Activated T-cell treated with anti-CD3 and anti-CD28 coated beads for 1 hour (primary cell): ENCODE measurements around the gene SGTA.
"Not testable (repeated sequence)": the region's sequence is repeated elsewhere in the genome, so short reads cannot be mapped to it uniquely, and the experiment has no call there.

Experiments used
- DNase-seq: peaks from one replicate; pipeline ENCODE4 v3.0.0-alpha.2; 2020; ENCODE audit warnings: low read depth

SGTA gene, protein sequence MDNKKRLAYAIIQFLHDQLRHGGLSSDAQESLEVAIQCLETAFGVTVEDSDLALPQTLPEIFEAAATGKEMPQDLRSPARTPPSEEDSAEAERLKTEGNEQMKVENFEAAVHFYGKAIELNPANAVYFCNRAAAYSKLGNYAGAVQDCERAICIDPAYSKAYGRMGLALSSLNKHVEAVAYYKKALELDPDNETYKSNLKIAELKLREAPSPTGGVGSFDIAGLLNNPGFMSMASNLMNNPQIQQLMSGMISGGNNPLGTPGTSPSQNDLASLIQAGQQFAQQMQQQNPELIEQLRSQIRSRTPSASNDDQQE

DNA sequence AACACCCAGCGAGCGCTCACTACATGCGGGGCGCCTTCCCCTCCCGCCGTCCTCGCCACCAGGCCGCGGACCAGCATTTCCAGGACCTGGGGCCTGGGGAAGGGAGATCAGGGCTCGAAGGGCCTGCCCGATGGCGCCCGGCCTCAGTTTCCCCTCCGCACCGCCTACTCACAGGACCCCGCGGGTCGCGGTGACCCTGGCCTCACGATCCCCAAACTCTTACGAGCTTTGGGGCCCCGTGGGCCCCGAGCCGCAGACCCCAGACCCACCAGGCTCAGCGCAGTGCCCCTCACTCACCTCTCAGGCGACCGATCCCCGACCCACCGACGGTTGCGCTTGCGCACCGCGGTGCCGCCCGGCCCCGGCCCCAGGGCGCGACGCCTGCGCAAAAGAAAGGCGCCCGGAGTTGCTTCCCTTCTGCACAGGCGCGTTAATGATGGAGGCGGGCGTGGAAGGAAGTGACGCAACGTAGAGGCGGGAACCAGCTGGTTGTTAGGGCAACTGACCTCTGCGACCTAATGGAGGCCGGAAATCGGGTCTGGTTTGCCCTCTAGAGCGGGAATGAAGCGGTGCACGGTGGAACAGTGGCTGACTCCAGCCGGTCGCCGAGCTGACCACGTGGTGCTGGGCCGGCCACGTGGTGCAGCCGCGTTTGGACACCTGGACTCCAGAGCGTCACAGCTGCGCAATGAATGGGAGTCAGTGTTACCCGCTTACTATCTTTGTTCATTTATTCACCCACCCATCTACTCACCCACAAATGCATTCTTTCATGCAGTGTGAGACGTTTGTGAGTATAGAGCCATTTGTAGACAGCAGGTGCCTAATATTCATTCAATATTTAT is at the start of gene SGTA:
SGTA (minus strand) TSS at position 338 of the 845 bp plus-strand sequence. CDS start 14,205 bp downstream, outside the sequence.
- peak; percentile 90 for DNase-seq

DNA sequence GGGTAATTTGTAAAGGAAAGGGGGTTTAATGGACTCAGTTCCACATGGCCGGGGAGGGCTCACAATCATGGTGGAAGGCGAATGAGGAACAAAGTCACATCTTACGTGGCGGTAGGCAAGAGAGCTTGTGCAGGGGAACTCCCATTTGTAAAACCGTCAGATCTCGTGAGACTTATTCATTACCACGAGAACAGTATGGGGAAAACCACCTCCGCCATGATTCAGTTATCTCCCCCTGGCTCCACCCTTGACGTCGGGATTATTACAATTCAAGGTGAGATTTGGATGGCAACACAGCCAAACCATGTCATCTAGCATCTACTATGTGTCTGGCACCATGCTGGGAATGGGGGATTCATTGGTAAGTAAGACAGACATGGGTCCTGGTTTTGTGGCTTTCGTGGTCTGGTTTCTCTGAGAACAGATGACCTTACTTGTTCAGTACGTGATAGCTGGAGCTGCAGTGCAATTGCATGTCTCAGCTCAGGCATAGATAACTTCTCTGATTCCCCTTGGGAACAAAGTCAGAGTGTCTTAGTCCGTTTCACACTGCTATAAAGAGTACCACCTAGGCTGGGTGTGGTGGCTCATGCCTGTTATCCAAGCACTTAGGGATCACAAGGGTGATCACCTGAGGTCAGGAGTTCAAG is 44.9 kb upstream of the SGTA start:
- DNase-seq = no peak

DNA sequence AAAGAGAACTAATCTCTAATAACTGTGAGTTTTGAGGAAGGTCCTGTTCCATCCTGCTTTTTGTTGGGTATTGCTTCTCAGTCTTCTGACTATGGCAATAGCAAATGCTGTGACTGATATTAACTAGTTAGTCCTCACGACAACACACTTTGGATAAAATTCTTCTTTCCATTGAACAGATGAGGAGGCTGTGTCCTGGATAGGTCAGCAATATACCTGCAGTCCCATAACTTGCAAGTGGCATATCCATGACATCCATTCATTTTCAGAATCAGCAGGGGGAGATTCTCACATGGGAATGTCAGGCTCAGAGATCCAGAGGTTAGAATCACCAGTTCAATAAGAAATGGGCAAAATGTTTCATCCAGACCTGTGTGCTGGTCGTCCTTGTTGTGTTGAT is 43.9 kb upstream of the SGTA start:
- no peak for DNase-seq

DNA sequence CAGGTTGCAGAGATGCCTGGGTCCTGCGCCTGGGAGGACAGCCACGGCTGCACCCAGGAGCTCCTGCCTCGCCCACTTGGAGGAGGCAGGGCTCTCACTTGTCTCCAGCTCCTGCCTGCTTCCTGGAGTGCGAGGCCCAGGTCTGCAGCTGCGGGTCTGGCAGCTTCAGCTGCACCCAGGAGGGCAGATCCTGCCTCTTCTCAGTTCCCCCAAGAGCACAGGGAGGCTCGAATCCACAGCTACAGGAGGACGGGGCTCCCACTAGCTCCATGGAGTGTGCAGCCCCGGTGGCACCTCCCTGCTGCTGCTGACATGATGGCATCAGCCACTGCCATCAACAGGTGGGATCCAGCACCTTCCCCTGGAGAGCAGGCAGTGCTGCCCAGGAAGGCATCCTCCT is 41.1 kb upstream of the SGTA start:
- DNase-seq = no peak

DNA sequence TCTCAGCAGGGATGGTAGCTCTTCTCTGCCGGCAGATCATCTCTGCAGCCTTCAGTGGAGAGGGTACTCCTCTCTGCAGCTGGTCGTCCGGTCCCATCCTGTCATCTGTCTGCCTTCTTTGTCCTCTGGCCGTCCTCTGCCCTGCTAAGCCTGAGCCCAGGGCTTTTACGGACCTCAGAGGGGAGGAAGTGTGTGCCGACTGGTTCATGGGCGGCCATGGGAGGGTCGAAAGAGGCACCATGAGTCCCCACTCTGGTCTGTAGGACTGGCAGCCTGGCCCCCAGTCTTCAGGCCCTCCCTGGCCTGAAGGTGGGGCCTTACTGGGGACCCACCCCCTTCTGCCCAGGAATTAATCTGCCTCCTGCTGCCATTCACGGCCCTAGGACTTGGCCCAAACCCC is 40.6 kb upstream of the SGTA start:
- no peak for DNase-seq

DNA sequence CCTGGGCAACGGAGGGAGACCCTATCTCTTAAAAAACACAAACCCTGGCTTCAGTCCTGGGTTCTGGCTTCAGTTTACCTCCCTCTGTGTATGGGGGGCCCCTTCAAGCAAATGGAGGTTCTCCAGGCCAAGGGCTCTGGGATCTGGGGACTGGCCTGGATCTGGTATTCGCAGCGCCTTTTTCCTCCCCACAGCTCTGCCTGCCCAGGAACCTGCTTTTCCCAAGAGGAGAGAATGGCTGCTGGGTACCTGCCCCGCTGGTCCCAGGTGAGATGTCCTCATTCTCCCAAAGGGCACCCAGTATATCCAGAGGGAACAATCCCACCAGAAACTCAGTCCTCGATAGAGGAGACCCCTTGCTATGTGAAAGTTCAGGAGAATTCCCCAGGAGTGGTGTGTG is 39.8 kb upstream of the SGTA start:
- DNase-seq = no peak

DNA sequence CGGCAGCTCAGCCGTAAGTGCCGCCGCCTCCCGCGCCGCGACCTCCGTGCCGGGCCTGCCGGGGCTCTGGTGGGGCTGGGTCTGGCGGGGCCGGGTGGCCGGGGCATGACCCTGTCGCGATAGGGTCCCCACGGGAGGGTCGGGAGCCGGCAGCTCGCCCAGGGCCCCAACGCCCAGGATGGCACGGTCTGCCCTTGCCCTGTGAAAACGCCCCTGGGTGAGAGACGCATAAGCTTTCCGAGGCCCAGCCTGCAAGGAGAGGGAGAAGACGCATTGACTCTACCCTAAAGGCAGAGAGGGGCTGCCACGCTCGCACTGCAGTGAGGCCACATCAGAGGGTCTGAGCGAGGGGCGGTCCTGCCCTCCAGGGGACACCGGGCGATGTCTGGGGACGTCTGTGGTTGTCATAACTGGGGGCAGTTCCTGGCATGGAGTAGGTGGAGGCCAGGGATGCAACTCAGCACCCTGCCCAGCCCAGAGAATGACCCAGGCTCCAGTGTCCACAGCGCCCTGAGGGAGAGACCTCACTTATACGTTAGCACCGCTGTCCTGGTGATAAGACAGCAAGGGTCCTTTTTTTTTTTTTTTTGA is 37.1 kb upstream of the SGTA start:
- no peak for DNase-seq

DNA sequence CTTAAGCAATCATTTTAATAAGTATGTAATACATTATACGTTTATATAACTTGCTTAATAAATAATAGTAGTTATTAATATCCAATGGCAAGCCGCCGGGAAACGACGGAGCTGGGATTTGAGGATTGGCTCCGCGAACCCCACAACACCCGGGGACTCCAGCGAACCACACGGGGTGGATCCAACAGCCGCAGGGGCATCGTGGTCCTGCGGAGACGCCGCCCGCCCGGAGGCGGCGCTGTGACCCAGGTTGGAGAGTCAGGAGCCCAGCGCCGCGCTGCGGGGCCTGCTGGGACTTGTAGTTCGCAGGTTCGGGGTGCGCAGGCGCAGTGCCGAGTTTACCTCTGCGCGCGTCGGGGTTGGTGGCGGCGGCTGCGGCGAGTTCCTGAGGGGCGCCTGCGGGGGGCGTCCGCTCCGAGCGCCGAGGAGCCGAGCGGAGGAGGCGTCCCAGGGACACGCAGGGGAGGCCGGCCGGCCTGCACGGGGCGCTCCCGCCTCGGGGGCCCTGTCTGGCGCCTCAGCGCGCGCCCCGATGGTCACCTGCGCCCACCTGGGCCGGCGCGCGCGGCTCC is 36.6 kb upstream of the SGTA start, which contains the start of gene ZNF554:
ZNF554 (plus strand) TSS at position 329 of the 572 bp plus-strand sequence; CDS start at position 533, 204 bp downstream.
- peak; percentile 99 for DNase-seq

DNA sequence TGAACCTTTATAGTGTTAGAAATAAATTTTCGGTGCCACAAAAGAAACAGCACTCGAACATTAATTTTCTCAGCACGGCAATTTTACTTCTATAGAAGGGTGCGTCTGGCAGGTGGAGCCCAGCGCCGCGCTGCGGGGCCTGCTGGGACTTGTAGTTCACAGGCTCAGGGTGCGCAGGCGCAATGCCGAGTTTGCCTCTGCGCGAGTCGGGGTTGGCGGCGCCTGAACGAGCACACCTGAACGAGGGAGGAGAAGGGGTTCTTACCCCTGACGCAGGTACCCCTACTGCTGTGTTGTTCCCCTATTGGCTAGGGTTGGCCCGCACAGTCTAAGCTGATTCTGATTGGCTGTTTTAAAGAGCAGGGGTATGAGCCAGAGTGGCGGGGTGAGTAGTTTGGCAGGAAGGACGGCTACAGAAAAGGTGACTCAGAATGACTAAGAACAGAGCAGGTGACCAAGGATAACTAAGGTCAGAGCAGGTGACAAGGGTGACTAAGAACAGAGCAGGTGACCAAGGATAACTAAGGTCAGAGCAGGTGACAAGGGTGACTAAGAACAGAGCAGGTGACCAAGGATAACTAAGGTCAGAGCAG is 34.3 kb upstream of the SGTA start:
- DNase-seq = not testable (repeated sequence)

DNA sequence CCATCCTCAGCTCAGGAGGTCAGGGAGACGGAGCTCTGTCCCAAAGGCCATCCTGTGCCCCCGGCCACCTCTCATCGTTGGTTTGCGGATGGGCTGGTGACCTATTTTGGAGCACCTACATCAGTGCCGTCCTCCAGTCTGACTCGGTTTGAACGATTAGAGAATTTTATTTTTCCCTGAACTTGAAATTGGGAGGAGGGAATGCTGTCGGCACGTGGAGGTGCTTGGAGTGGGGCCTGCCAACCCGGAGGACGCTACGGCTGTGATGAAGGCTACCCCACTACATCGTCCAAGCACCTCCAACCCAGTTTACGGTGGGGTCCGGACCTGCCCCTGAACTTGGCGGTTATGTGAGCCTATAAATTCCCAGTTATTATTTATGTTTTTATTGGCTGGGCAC is 33.6 kb upstream of the SGTA start:
- DNase-seq = no peak

DNA sequence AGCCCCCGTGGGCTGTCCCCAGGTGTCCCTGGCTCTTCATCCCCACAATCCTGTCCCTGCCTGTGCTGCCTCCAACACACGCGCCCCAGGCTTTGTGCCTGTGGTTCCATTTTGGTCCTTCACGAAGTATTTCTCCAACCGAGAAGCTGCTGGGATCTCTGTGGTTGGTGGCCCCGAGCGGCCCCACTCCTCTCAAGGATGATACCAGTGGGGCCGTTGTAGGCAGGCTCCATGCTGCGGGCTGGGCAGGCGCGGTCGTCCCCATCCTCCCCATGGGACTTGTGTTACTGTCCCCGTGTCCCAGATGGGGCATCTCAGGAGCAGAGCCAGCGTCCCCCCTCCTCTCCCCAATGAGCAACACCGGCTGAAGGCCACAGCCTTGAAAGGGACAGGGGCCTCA is 32.9 kb upstream of the SGTA start:
- DNase-seq = no peak

DNA sequence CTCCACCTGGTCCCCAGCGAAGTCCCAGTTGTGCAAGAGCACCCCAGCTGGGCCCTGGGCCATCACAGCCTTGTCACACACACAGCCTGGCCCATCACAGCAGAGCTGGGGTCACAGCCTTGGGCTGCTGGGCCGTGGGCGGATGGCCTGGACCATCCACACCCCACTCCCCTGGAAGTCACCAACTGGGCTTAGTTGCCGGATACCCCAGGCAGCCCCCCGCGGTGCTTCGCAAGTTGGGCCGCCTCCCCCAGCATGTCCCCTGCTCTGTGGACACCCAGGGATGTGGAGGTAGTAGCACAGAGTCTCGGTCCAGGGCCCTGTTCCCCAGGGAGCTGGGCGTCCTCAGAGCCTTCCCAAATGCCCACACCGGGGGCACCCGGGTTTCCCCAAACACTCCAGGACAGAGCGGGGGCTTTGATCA is 32.1 kb upstream of the SGTA start:
- DNase-seq = no peak

DNA sequence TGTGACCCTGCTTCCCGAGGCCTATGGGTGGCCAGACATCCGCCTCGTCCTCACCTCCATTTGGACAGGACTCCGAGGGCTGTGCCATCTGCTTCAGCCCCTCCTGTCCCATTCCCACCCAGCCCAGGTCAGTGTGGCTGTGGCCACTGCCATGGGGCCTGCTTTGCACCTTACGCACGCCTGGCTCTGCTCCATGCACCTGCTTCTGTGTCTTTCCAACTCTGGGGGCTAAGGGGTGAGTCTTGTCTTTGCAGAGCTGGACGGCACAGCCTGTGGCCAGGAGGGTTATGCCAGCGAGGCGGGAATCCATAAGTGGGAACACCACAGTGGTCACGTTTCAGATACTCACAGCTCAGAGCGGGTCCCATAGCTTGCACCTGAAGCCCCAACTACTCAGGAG is 31.4 kb upstream of the SGTA start:
- DNase-seq = no peak

DNA sequence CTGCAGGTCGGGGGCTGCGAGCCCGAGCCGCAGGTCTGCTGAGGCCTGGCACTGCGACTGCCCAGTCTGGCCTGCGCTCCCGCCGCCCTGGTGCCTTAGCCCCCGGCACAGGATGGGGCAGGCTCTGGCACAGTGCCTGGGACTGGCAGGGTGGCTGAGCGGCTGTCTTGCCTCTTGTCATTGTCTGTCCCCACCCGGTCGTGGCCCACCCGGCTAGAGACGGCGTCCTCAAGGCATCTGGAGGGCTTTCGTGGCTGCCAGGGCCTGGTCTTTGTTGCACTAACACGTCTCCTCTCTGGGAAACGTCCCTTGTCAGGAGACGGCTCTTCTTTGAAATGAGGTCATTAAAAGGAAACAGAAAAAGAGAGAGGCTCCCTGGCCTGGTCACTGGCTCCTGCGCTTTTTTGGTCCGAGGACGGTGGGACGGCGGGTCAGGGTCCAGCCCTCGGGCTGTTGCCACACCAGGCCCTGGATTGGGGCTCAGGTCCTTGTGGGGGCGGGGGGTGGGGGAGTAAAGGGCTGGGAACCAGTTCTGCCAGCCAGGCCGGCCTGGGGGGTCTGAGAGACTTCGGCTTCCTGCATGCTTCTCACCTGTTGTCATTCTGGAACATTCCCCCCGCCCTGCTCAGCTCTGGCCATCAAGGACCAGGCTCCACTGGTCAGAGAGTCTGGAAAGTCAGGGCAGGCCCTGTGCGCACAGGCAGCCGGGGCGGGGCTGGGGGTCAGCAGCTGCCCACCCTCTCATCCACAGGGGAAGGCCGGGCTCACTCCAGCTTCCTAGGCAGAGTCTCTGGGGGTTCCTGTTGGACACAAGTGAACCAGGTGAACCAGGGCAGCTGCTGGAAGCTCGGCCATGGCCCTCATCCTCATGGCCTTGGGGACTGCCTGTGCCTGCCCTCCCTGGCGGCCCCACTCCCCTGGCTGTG is 30.4 kb upstream of the SGTA start:
- no peak for DNase-seq

DNA sequence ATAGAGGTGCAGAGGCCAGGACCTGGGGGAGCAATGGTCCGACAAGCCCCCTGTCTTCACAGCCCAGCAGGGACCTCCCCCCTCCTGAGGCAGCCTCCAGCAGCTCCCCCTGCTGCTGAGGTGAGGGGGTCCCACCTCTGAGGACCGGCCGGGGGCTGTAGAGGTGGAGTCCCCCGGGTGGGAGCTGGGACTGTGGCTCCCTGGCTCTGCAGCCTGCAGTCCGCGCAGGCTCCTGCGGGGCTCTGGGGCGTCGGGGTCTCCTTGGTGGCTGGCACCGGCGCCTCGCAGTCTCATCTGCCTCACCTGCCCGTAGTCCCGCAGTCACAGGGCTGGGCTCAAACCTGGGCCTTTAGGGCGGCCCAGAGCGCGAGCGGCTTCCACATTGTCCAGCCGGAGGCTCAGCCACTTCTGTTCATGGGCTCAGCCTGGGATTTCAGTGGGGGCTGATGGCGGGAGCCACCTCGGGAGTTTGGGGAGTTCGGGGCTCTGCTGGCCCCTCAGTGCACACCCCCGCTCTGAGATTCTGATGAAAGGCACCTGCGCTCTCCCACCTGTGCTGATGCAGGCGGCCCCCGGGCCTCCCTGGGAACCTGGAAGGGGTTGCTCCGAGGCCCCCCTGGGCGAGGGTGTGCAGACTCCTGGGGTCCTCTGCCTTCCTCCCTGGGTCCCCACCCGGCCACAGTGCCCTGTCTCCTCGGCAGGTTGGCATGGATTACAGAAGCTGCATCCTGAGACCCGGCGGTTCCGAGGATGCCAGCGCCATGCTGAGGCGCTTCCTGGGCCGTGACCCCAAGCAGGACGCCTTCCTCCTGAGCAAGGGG is 29.6 kb upstream of the SGTA start:
- no peak for DNase-seq

DNA sequence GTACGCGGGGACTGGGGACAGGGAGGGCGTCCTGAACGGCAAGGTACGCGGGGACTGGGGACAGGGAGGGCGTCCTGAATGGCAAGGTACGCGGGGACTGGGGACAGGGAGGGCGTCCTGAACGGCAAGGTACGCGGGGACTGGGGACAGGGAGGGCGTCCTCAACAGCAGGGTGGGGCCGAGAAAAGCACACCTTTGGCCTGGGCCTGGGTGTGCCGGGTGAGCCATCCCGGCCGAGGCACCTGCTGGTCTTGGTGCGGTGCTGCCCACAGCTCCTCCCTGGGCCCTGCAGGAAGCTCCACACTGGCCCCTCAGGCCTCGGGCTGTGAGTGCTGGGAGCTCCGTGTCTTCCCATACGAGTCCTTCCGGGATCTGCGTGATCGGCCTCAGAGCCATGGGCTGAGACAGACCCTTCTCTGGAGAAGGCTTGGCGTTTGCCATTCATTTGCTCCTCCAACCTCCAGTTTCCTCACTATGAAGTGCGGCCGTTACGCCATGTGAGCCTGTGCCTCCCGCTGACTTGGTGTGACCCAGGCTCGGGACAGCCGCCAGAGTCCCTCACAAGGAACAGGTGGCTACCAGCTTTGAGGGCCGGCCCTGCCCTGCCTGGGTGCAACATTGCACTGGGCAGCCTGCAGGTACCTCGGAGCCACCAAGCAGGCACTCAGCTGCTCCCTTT is 28.8 kb upstream of the SGTA start:
- DNase-seq = no peak

DNA sequence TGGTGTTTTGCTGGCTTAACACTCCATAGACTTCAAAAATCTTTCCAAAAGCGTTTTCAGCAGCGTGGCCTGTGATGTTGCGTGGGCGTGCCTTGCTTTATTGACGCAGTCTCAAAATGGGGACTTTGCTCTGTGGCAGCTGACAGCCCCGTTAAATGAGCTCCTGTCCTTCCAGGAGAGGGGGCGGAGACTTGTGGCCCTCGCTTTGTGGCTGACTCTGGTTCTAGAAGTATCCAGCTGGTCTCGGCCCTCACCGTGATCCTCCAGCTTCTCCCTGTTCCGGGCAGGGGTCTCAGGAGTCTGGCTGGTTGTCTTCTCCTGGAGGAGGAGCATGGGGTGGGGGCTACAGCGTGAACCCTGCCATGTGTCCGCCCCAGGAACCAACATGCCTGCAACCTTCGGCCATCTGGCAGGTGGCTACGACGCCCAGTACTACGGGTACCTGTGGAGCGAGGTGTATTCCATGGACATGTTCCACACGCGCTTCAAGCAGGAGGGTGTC is 28.2 kb upstream of the SGTA start:
- no peak for DNase-seq

DNA sequence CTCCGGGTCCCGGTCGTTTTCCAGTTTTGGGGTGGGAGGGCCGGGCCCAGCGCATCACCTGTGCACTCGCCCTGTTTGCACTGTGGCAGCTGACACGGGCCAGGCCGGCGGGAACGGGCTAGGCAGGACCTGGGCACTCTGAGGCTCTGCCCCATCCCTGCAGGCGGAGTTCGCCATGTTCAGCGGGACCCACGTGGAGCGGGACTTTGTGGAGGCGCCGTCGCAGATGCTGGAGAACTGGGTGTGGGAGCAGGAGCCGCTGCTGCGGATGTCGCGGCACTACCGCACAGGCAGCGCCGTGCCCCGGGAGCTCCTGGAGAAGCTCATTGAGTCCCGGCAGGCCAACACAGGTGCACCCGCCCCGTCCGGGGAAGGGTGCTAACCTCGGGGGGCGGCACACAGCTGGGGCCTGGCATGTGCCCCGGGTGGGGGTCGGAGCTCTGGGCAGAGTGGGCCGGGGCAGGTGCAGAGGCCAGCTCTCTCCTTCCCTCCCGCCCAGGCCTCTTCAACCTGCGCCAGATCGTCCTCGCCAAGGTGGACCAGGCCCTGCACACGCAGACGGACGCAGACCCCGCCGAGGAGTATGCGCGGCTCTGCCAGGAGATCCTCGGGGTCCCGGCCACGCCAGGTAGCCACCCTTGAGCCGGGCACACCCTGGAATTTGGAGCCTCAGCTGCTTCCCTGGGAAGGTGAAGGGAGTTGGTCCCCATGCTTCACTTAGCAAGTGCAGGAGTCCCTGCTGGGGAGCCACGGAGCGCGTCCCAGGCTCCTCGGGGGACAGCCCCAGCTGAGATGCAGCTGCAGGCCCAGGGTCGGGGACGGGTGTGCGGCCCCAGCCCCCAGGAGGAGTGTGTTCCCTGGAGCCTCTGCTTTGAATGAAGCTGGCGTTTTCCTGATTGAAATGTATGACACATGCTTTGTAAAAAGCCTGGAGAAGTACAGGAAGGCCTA is 27.3 kb upstream of the SGTA start:
- DNase-seq = no peak
